ENCODE data around the gene FRAS1. TPM values are rescaled to one million over a fixed set of nuclear protein-coding genes. Genes with fewer than 3 reads are reported as not detected.

The FRAS1 gene
- total RNA-seq, 1 experiment from 2014 or later: 82.0 TPM

DNA sequence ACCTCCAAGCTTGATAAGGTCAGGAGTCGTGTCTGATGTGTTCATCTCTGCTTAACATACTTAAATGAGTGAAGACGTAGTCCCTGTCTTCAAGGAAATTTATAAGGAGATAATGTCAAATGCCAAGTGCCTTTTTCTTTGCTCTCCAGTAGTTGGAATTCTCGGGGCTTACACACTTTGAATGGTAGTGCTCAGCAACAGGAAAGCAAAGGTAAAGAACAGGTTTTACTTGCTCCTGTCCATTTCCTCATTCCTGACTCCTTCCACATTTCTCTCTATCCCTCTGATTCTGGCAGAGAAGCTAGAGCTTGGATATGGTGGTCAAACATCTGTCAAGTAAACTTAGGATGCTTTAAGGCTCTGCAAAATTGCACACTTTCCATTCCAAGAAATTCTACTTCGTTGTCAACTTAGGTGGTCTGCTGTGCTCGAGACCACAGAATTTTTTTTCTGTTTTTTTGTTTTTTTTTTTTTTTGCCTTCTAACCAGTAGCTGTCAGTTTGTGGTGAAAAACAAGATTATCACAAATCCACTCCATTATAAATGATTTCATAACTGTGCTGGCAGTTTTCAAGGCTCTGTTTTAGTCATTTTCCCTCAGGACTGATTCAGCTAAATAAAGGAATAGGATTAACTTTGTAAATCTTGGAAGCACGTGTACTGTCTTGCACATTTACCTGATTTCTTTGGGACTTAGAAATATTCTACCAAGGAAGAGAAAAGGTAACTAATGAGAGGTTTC is 313.7 kb downstream of the FRAS1 start (continued):
- TF ChIP-seq, protein P1, sequence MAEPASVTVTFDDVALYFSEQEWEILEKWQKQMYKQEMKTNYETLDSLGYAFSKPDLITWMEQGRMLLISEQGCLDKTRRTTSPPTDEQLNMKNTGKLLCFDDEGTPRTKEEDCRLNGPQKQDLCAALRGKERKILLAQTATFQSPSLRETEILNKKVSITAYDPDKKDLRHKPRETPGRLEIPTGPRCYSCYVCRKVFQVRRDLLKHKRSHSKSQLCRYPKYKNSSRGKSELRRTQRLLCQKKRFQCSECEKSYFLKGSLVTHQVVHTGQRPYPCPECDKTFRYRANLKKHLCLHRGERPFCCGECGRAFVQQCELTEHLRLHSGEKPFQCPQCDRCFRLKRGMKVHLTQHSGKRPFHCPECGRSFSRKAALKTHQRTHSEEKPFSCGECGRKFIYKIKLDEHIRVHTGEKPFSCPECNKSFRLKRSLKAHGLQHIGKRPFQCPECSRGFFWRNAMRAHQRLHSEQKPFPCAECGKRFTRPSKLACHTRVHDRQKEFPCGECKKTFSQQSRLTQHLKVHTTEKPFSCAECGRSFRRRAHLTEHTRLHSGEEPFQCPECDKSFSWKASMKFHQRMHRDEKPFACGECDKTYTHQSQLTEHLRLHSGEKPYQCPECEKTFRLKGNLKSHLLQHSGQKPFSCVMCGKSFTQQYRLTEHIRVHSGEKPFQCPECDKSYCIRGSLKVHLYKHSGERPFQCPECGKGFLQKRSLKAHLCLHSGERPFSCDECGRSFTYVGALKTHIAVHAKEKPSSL (CRISPR knock-in tag; conservative IDR thresholded peaks at IDR 0.05): no peak
- TF ChIP-seq SP1 (CRISPR knock-in tag; conservative IDR thresholded peaks at IDR 0.05): no peak

DNA sequence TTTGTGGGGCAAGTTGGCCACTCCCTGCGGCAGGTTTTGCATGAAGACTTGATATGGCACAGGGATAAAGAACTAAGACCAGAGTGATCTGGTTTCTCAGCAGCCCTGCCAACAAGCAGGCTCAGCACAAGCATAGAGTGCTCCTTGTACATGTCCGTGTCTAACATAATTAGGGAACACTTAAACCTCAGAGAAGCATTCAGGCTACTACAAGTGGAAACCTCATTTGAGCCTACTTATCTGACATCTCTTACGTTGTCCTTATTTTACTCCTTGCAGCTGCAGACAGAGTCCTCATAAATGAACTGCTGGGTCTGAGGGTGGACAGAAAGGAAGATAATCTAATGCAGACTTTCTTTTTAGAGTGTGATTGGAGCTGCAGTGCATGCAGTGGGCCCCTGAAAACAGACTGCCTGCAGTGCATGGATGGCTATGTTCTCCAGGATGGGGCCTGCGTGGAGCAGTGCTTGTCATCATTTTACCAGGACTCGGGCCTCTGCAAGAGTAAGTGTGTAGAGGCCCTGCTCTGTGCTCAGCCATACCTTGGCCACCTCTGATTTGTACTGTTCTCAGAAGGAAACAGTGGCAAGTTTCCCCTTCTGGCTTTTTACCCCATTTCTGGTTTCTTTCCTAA is 315.3 kb downstream of the FRAS1 start:
- TF ChIP-seq ZNF121 (CRISPR knock-in tag; IDR thresholded peaks at IDR 0.05): no peak
- CTCF ChIA-PET: no interaction called here
- Mint-ChIP-seq H3K36me3 (peaks cover 55% of the 10 kb centered on the region), H3K4me1 (peaks cover 38% of the 10 kb centered on the region), H3K27ac (no peak overlapping the region), H3K4me3 (no peak overlapping the region), H3K27me3 (ENCODE audit: low read depth) (no peaks in the 10 kb centered on the region), H3K9me3 (no peaks in the 10 kb centered on the region)
- POLR2A ChIA-PET: no interaction called here
- ATAC-seq (no peak), DNase-seq (ENCODE audit: low spot score) (no peak)

DNA sequence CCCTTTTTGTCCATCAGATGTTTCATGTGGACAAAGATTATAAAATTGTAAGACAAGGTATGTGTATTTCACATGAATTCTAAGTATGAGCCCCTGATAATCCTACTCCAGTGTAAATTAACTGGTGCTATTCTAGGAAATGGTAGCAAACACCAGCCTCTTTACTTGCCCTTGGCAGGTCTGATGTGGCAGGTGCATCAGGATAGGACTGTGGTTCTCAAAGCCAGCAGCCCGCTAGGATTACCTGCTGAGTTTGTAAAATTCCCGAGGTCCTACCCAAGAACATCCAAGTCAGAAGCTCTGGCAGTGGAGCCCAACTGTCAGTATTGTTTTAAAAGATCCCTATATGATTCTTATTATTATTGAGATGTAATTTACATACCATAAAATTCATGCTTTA is 320.4 kb downstream of the FRAS1 start:
- ChIA-PET POLR2A (no interaction called here), CTCF (no interaction called here)
- H3K4me3 Mint-ChIP-seq: no peak overlapping the region
- TF ChIP-seq NFATC4 (CRISPR knock-in tag; IDR thresholded peaks at IDR 0.05): no peak
- no peak for TF ChIP-seq TEAD4 (CRISPR knock-in tag; IDR thresholded peaks at IDR 0.05)
- TF ChIP-seq ATF1 (CRISPR knock-in tag; IDR thresholded peaks at IDR 0.05): no peak
- no peak for TF ChIP-seq SP1 (CRISPR knock-in tag; conservative IDR thresholded peaks at IDR 0.05)
- TF ChIP-seq KAT7 (CRISPR knock-in tag; IDR thresholded peaks at IDR 0.05; ENCODE audit: borderline replicate concordance): no peak
- TF ChIP-seq NR1H2 (CRISPR knock-in tag; IDR thresholded peaks at IDR 0.05): no peak
- TF ChIP-seq GABPB1 (CRISPR knock-in tag; IDR thresholded peaks at IDR 0.05): no peak
- TF ChIP-seq ETV6 (CRISPR knock-in tag; IDR thresholded peaks at IDR 0.05): no peak
- no peak for TF ChIP-seq MYBL2 (CRISPR knock-in tag; IDR thresholded peaks at IDR 0.05)
- TF ChIP-seq GTF2I (CRISPR knock-in tag; conservative IDR thresholded peaks at IDR 0.05): no peak
- no peak for TF ChIP-seq SMAD3 (CRISPR knock-in tag; IDR thresholded peaks at IDR 0.05; ENCODE audit: borderline replicate concordance)
- no peak for TF ChIP-seq CBFB (CRISPR knock-in tag; IDR thresholded peaks at IDR 0.05; ENCODE audit: low read depth)
- no peak for TF ChIP-seq ZBTB21 (CRISPR knock-in tag; IDR thresholded peaks at IDR 0.05; ENCODE audit: borderline replicate concordance)
- TF ChIP-seq, protein P2, sequence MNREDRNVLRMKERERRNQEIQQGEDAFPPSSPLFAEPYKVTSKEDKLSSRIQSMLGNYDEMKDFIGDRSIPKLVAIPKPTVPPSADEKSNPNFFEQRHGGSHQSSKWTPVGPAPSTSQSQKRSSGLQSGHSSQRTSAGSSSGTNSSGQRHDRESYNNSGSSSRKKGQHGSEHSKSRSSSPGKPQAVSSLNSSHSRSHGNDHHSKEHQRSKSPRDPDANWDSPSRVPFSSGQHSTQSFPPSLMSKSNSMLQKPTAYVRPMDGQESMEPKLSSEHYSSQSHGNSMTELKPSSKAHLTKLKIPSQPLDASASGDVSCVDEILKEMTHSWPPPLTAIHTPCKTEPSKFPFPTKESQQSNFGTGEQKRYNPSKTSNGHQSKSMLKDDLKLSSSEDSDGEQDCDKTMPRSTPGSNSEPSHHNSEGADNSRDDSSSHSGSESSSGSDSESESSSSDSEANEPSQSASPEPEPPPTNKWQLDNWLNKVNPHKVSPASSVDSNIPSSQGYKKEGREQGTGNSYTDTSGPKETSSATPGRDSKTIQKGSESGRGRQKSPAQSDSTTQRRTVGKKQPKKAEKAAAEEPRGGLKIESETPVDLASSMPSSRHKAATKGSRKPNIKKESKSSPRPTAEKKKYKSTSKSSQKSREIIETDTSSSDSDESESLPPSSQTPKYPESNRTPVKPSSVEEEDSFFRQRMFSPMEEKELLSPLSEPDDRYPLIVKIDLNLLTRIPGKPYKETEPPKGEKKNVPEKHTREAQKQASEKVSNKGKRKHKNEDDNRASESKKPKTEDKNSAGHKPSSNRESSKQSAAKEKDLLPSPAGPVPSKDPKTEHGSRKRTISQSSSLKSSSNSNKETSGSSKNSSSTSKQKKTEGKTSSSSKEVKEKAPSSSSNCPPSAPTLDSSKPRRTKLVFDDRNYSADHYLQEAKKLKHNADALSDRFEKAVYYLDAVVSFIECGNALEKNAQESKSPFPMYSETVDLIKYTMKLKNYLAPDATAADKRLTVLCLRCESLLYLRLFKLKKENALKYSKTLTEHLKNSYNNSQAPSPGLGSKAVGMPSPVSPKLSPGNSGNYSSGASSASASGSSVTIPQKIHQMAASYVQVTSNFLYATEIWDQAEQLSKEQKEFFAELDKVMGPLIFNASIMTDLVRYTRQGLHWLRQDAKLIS (CRISPR knock-in tag; IDR thresholded peaks at IDR 0.05; ENCODE audit: borderline replicate concordance): no peak
- no peak for TF ChIP-seq SOX15 (CRISPR knock-in tag; IDR thresholded peaks at IDR 0.05)
- TF ChIP-seq, protein P3, sequence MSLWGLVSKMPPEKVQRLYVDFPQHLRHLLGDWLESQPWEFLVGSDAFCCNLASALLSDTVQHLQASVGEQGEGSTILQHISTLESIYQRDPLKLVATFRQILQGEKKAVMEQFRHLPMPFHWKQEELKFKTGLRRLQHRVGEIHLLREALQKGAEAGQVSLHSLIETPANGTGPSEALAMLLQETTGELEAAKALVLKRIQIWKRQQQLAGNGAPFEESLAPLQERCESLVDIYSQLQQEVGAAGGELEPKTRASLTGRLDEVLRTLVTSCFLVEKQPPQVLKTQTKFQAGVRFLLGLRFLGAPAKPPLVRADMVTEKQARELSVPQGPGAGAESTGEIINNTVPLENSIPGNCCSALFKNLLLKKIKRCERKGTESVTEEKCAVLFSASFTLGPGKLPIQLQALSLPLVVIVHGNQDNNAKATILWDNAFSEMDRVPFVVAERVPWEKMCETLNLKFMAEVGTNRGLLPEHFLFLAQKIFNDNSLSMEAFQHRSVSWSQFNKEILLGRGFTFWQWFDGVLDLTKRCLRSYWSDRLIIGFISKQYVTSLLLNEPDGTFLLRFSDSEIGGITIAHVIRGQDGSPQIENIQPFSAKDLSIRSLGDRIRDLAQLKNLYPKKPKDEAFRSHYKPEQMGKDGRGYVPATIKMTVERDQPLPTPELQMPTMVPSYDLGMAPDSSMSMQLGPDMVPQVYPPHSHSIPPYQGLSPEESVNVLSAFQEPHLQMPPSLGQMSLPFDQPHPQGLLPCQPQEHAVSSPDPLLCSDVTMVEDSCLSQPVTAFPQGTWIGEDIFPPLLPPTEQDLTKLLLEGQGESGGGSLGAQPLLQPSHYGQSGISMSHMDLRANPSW (CRISPR knock-in tag; conservative IDR thresholded peaks at IDR 0.05; ENCODE audit: low read depth): no peak
- H3K27ac Mint-ChIP-seq: no peak overlapping the region; the same call in 1 of the 2 replicates
- H3K27me3 Mint-ChIP-seq (ENCODE audit: low read depth): no peaks in the 10 kb centered on the region
- DNase-seq (ENCODE audit: low spot score) (no peak), ATAC-seq (no peak)
- 0 out of 2 replicates have a peak, but pooled peaks cover 4% of the 10 kb centered on the region for H3K4me1 Mint-ChIP-seq
- no peaks in the 10 kb centered on the region for H3K9me3 Mint-ChIP-seq
- H3K36me3 Mint-ChIP-seq: peaks cover 62% of the 10 kb centered on the region

All from WTC11 (cell line).